Caco-2 (cell line): Measurements from ENCODE around the gene LVRN. TPM values are rescaled to one million over a fixed set of nuclear protein-coding genes. Genes with fewer than 3 reads are reported as not detected.
"Not testable (repeated sequence)": the region's sequence is repeated elsewhere in the genome, so short reads cannot be mapped to it uniquely, and the experiment has no call there.

Source experiments
- Bru-seq: library from RNA; stranded (reverse); fragments of 400-500 nt; gene quantifications from one replicate; lab custom pipeline; 2021; lab: Mats Ljungman, UMichigan
- BruChase-seq, 2 experiments: library from RNA; stranded (reverse); fragments of 400-500 nt; gene quantifications; one replicate each; lab custom pipeline; 2021; lab: Mats Ljungman, UMichigan
- BruUV-seq: library from RNA; stranded (reverse); fragments of 400-500 nt; replicated peaks from 2 replicates; lab custom pipeline; 2021; lab: Mats Ljungman, UMichigan
- CTCF ChIA-PET: fragments of 300-600 bp; sonication (Branson Sonifier 250); formaldehyde crosslinking; loops from one replicate; lab custom pipeline; 2022; ENCODE audit warnings: antibody characterized with exemption; lab: Charles Lee
- POLR2A ChIA-PET: fragments of 300-600 bp; sonication (Branson Sonifier 250); formaldehyde crosslinking; loops from one replicate; lab custom pipeline; 2022; ENCODE audit warnings: antibody characterized with exemption; lab: Charles Lee
- DNase-seq, 2 experiments: peaks; one replicate each; pipeline versions ENCODE4 v3.0.0 to v3.0.0-alpha.2; 2020 to 2022
- H3K27me3 ChIP-seq: replicated peaks from 2 replicates; pipeline ENCODE4 v1.6.0; 2011; ENCODE audit warnings: low read length; ENCODE audit not compliant: control insufficient read depth, insufficient read depth
- H3K36me3 ChIP-seq: 2 replicates; pipeline ENCODE4 v1.5.1; 2011; ENCODE audit warnings: low read length; ENCODE audit not compliant: control insufficient read depth, insufficient read depth
- H3K4me1 ChIP-seq: fragments of 250-450 bp; sonication (Bioruptor Pico); 2 replicates; pipeline ENCODE4 v1.5.1; 2020; ENCODE audit warnings: mild to moderate bottlenecking
- H3K4me3 ChIP-seq: 2 replicates; pipeline ENCODE4 v1.5.1; 2011; ENCODE audit warnings: low read depth, mild to moderate bottlenecking, control low read depth, low read length
- H3K9me3 ChIP-seq: fragments of 250-450 bp; sonication (Bioruptor Pico); 2 replicates; pipeline ENCODE4 v1.5.1; 2020; ENCODE audit warnings: mild to moderate bottlenecking, moderate library complexity
- H3K27ac Mint-ChIP-seq: one replicate; pipeline ENCODE4 v1.8.0; 2022; ENCODE audit warnings: mixed read lengths; ENCODE audit not compliant: unreplicated experiment
- H3K27me3 Mint-ChIP-seq: one replicate; pipeline ENCODE4 v1.8.0; 2022; ENCODE audit warnings: mixed read lengths; ENCODE audit not compliant: insufficient read depth, unreplicated experiment
- H3K36me3 Mint-ChIP-seq: one replicate; pipeline ENCODE4 v1.8.0; 2022; ENCODE audit warnings: mild to moderate bottlenecking, mixed read lengths; ENCODE audit not compliant: insufficient read depth, unreplicated experiment
- H3K4me1 Mint-ChIP-seq: one replicate; pipeline ENCODE4 v1.8.0; 2022; ENCODE audit warnings: low read depth, mixed read lengths; ENCODE audit not compliant: unreplicated experiment
- H3K4me3 Mint-ChIP-seq: one replicate; pipeline ENCODE4 v1.8.0; 2022; ENCODE audit warnings: mild to moderate bottlenecking, moderate library complexity, mixed read lengths; ENCODE audit not compliant: unreplicated experiment
- H3K9me3 Mint-ChIP-seq: one replicate; pipeline ENCODE4 v1.8.0; 2022; ENCODE audit warnings: mixed read lengths; ENCODE audit not compliant: unreplicated experiment
- intact Hi-C: fragments of 100-400 bp; cut with micrococcal nuclease; formaldehyde crosslinking; loops from one replicate; pipeline ENCODE4 v1.10.0; 2022; ENCODE audit not compliant: unreplicated experiment
- long read RNA-seq: library from polyadenylated mRNA; stranded (forward); transcript quantifications from one replicate; pipeline ENCODE4 v2.0.0, GENCODE V29; 2022
- total RNA-seq: library from RNA; stranded (reverse); gene quantifications from 2 replicates; pipeline ENCODE4 v1.2.3, GENCODE V29; 2022
- TF ChIP-seq, protein P1 (sequence below), 2 experiments: fragments of 200-600 bp in 1 of 2; IDR thresholded peaks; 1 replicate in 1 of 2; 2 replicates in 1 of 2; pipeline versions ENCODE4 v1.5.1 to v1.8.0; 2011 to 2022; ENCODE audit warnings: antibody characterized with exemption in 1 of 2, control low read depth in 1 of 2, inconsistent platforms in 1 of 2, low read depth in 1 of 2, low read length in 1 of 2, mild to moderate bottlenecking in 1 of 2, moderate library complexity in 1 of 2; ENCODE audit not compliant: insufficient read depth in 1 of 2, severe bottlenecking in 1 of 2, unreplicated experiment in 1 of 2

Gene LVRN, protein sequence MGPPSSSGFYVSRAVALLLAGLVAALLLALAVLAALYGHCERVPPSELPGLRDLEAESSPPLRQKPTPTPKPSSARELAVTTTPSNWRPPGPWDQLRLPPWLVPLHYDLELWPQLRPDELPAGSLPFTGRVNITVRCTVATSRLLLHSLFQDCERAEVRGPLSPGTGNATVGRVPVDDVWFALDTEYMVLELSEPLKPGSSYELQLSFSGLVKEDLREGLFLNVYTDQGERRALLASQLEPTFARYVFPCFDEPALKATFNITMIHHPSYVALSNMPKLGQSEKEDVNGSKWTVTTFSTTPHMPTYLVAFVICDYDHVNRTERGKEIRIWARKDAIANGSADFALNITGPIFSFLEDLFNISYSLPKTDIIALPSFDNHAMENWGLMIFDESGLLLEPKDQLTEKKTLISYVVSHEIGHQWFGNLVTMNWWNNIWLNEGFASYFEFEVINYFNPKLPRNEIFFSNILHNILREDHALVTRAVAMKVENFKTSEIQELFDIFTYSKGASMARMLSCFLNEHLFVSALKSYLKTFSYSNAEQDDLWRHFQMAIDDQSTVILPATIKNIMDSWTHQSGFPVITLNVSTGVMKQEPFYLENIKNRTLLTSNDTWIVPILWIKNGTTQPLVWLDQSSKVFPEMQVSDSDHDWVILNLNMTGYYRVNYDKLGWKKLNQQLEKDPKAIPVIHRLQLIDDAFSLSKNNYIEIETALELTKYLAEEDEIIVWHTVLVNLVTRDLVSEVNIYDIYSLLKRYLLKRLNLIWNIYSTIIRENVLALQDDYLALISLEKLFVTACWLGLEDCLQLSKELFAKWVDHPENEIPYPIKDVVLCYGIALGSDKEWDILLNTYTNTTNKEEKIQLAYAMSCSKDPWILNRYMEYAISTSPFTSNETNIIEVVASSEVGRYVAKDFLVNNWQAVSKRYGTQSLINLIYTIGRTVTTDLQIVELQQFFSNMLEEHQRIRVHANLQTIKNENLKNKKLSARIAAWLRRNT
- 0.27 and 0.42 TPM in 2 replicates for total RNA-seq
- Bru-seq, nascent RNA: percentile 23 among the genes with signal in this experiment
- percentile 46 among the genes with signal in this experiment for BruChase-seq, experiment 1, labeled RNA remaining after a 2-hour chase
- percentile 36 among the genes with signal in this experiment for BruChase-seq, experiment 2, labeled RNA remaining after a 6-hour chase
- long read RNA-seq: 0 reads

DNA sequence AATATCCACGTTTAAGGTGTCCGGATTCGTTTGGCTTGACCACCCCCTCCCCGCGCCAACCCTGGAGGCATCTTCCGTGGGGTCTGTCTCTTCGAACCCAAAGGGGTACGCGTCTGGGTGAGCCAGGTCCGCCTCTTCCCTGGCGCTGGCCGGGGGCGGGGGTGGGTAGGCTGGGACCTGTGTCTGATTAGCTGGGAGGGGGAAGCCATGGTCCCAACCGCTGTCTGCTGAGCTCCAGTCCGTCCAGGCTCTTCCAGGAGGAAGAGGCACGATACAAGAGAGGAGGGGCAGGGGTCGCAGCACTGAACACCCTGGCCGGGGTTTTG is at the start of gene LVRN:
Gene LVRN (plus strand): TSS at position 237 of the 326 bp plus-strand sequence. CDS start 143 bp downstream, outside the sequence.
- Histone ChIP-seq H3K36me3 (no peaks in the 10 kb centered on the region), H3K4me3 (no peak within 1 kb of the TSS), H3K9me3 (no peaks in the 10 kb centered on the region), H3K27me3 (no peaks in the 10 kb centered on the region), H3K4me1 (no peaks in the 10 kb centered on the region)
- TF ChIP-seq, protein P1, sequence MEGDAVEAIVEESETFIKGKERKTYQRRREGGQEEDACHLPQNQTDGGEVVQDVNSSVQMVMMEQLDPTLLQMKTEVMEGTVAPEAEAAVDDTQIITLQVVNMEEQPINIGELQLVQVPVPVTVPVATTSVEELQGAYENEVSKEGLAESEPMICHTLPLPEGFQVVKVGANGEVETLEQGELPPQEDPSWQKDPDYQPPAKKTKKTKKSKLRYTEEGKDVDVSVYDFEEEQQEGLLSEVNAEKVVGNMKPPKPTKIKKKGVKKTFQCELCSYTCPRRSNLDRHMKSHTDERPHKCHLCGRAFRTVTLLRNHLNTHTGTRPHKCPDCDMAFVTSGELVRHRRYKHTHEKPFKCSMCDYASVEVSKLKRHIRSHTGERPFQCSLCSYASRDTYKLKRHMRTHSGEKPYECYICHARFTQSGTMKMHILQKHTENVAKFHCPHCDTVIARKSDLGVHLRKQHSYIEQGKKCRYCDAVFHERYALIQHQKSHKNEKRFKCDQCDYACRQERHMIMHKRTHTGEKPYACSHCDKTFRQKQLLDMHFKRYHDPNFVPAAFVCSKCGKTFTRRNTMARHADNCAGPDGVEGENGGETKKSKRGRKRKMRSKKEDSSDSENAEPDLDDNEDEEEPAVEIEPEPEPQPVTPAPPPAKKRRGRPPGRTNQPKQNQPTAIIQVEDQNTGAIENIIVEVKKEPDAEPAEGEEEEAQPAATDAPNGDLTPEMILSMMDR (IDR thresholded peaks at IDR 0.05; ENCODE audit: insufficient read depth in 1 of 2, low read depth in 1 of 2, low read length in 1 of 2, severe bottlenecking in 1 of 2, unreplicated experiment in 1 of 2): no peak
- CTCF ChIA-PET: no interaction called here
- H3K4me3 Mint-ChIP-seq: no peak within 1 kb of the TSS
- no peaks in the 10 kb centered on the region for H3K4me1 Mint-ChIP-seq
- BruUV-seq: no TSS peak
- H3K27ac Mint-ChIP-seq: no peak within 1 kb of the TSS
- DNase-seq: no peak
- H3K9me3 Mint-ChIP-seq: no peaks in the 10 kb centered on the region
- intact Hi-C loops: no loop called here
- no peaks in the 10 kb centered on the region for H3K36me3 Mint-ChIP-seq
- POLR2A ChIA-PET: no interaction called here
- peaks cover 6% of the 10 kb centered on the region for H3K27me3 Mint-ChIP-seq

DNA sequence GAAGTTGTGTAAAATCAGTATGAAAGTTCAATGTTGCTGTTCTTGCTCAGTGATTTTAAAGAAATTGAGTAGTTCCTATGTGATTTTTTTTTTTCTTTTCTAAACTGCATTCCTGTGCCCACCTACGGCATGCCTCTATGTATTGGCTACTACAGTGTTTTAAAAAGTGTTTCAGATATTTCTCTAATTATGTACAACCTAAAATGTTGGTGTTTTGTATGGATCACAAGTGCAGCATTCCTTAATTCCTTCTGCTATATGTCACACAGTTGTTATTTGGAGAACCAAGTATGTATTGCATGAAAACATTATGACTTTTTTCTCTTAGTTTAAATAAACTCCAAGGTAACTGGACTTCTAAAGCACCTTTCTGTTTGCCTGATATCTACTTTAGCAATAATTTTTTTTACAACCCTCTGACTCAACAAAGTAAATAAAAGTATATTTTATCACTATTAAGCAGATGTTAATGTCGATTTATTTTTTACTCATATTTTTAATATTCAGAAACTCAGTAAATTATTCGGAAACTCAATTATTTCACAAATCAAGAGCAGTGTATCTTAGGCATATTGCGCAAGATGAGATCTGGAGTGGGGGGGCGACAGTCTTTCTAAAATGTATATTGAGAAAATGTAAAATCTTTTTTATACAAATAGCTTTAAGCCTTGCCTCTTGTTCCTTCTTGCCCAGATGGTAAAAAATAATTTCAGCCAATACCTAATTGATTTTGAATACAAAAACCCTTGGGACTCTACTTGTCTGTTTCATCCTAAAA is 48.5 kb upstream of the LVRN start:
- H3K27me3 Mint-ChIP-seq, H3K4me1 ChIP-seq, DNase-seq, H3K9me3 Mint-ChIP-seq, H3K4me3 ChIP-seq, H3K27me3 ChIP-seq, H3K9me3 ChIP-seq, CTCF ChIA-PET, POLR2A ChIA-PET, H3K4me3 Mint-ChIP-seq, H3K4me1 Mint-ChIP-seq, H3K27ac Mint-ChIP-seq, H3K36me3 Mint-ChIP-seq, H3K36me3 ChIP-seq: not testable (repeated sequence)
- intact Hi-C loops: loop anchor here (2.0 kb wide), 1 partner anchor 71 kb away; no protein-coding TSS in a partner anchor
- BruUV-seq: TSS peak; percentile 86

DNA sequence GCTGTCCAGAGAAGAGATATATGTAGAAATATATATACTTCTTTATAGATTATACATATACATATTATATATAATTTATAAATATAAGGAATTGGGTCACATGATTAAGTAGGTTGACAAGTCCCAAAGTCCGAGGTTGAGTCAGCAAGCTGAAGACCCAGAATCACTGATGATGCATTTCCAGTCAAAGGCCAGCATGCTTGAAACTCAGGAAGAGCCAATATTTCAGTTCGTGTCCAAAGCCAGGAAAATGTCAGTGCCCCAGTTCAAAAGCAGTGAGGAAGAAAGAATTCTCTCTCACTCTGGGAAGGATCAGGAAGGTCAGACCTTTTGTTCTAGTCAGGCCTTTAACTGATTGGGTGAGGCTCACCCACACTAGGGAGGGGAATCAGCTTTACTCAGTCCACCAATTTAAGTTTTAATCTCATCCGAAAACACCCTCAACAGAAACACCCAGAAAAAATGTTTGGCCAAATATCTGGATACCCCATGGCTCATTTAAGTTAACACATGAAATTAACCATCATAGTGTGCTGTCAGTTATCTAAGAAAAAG is 42.0 kb upstream of the LVRN start:
- no peak overlapping the region for H3K4me3 ChIP-seq
- H3K4me1 Mint-ChIP-seq: no peaks in the 10 kb centered on the region
- H3K27me3 ChIP-seq: no peaks in the 10 kb centered on the region
- H3K4me3 Mint-ChIP-seq: no peak overlapping the region
- 0 out of 2 replicates have a peak, but pooled peaks cover 2% of the 10 kb centered on the region for H3K36me3 ChIP-seq
- BruUV-seq: no TSS peak
- H3K9me3 Mint-ChIP-seq: no peaks in the 10 kb centered on the region
- CTCF ChIA-PET: no interaction called here
- intact Hi-C loops: no loop called here
- TF ChIP-seq, protein P1 (IDR thresholded peaks at IDR 0.05; ENCODE audit: insufficient read depth in 1 of 2, low read depth in 1 of 2, low read length in 1 of 2, severe bottlenecking in 1 of 2, unreplicated experiment in 1 of 2): no peak
- no peaks in the 10 kb centered on the region for H3K4me1 ChIP-seq
- DNase-seq: no peak
- H3K27me3 Mint-ChIP-seq: no peaks in the 10 kb centered on the region
- H3K27ac Mint-ChIP-seq: no peak overlapping the region
- POLR2A ChIA-PET: no interaction called here
- peaks cover 4% of the 10 kb centered on the region for H3K36me3 Mint-ChIP-seq
- no peaks in the 10 kb centered on the region for H3K9me3 ChIP-seq

DNA sequence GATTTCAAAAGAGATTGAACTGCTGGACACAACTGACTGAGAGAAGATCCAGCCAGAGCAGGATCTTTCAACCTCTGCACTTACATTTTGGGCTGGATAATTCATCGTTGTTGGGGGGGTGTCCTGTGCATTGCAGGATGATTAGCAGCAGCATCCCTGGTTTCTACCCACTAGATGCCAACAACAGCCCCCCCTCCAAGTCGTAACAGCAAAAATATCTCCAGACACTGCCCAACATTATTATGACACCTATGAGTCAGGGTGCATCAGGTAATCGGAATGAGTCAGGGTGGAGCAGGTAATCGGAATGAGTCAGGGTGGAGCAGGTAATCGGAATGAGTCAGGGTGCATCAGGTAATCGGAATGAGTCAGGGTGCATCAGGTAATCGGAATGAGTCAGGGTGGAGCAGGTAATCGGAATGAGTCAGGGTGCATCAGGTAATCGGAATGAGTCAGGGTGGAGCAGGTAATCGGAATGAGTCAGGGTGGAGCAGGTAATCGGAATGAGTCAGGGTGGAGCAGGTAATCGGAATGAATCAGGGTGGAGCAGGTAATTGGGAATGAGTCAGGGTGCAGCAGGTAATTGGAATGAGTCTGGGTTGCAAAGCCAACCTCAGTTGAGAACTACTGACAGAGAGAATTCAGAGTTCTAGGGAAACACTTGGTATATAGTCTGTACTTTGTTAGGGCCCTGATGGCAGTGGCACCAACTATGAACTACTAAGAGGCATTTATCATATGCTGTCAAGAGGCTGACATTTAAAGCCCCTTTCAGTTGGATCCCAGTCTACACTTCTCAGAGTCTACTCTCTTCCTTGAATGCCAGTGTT is 33.5 kb upstream of the LVRN start:
- H3K4me3 Mint-ChIP-seq, H3K9me3 ChIP-seq, H3K4me3 ChIP-seq, H3K27me3 ChIP-seq, POLR2A ChIA-PET, H3K27ac Mint-ChIP-seq, H3K4me1 ChIP-seq, CTCF ChIA-PET, DNase-seq, H3K9me3 Mint-ChIP-seq, H3K36me3 ChIP-seq, intact Hi-C loops, H3K4me1 Mint-ChIP-seq, BruUV-seq, H3K36me3 Mint-ChIP-seq, H3K27me3 Mint-ChIP-seq: not testable (repeated sequence)
